Stimulated activated CD8-positive, alpha-beta memory T cell treated with anti-CD3 and anti-CD28 coated beads, Interleukin-2, amount 100 ng/mL, for 48 hours (primary cell): Measurements from ENCODE around the gene LGALS9.
"Not testable (repeated sequence)": the region's sequence is repeated elsewhere in the genome, so short reads cannot be mapped to it uniquely, and the experiment has no call there.

Experiments used
- DNase-seq, 2 donors: peaks; one replicate each; pipeline ENCODE4 v3.0.0-alpha.2; 2020; ENCODE audit warnings: low read depth in 2 of 2

Gene LGALS9

GRCh38 chr17:27654136-27654535 lies 23.1 kb downstream of the LGALS9 start:
- no peak for DNase-seq

GRCh38 chr17:27654654-27655524 lies 23.9 kb downstream of the LGALS9 start:
- peak; percentile 65 to 72 for DNase-seq

- DNase-seq, result not testable (repeated sequence)
Observed at GRCh38 chr17:27655525-27656111, 24.6 kb downstream of the LGALS9 start.

- DNase-seq, result not testable (repeated sequence)
Observed at GRCh38 chr17:27656620-27657019, 25.6 kb downstream of the LGALS9 start.

DNA sequence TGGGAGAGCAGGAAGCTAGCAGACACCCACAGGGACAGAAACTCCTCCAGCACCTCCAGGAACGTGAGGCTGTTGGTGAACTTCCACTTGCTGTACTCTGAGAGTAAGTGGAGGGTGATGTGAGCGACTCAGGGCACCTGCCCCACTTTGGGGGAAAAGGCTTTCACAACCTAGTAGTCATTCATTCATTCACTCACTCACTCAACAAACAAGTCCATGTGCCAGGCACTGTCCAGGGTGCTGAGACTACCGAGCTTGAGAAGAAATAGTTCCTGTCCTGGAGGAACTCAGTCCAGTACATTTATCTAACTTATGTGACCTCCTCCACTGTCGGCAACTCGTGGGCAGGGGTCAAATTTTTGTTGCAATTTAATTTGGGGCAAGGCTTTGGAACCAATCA lies 26.6 kb downstream of the LGALS9 start:
- DNase-seq, result no peak

DNA sequence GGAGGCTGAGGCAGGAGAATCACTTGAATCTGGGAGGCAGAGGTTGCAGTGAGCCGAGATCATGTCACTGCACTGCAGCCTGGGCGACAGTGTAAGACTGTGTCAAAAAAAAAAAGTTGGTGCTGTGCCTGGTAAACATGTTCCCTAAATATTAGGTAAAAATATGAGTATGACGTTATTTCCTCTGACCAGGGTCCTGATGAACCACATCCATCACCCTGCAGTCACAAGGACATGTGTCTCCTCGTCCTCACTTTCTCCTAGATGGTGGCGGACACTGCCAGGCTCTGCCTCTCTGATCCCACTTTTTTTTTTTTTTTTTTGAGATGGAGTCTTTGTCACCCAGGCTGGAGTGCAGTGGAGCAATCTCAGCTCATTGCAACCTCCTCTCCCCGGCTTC lies 28.7 kb downstream of the LGALS9 start:
- DNase-seq, result no peak

DNA sequence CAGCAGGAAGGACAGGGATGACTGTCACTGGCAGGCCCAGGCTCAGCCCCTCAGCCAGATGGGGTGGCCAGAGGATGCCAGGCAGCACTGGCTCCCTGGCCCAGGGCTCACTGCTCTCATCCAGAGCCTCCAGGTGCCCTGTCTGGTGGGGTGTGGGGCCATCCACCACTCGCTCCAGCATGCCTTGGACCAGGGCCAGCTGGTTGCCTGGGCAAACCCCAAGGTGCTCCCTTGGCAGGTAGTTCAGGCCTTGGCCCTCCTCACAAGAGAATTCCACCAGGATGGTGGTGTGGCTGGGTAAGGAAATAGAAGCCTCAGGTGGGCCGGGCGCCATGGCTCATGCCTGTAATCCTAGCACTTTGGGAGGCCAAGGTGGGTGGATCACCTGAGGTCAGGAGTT lies 29.4 kb downstream of the LGALS9 start:
- no peak for DNase-seq

- DNase-seq, result no peak
Observed at GRCh38 chr17:27663936-27664605, 33.1 kb downstream of the LGALS9 start.

GRCh38 chr17:27664606-27664965 lies 33.6 kb downstream of the LGALS9 start:
- no peak for DNase-seq

GRCh38 chr17:27665549-27665948 lies 34.6 kb downstream of the LGALS9 start:
- no peak for DNase-seq

GRCh38 chr17:27666270-27666669 lies 35.3 kb downstream of the LGALS9 start:
- not testable (repeated sequence) for DNase-seq

DNA sequence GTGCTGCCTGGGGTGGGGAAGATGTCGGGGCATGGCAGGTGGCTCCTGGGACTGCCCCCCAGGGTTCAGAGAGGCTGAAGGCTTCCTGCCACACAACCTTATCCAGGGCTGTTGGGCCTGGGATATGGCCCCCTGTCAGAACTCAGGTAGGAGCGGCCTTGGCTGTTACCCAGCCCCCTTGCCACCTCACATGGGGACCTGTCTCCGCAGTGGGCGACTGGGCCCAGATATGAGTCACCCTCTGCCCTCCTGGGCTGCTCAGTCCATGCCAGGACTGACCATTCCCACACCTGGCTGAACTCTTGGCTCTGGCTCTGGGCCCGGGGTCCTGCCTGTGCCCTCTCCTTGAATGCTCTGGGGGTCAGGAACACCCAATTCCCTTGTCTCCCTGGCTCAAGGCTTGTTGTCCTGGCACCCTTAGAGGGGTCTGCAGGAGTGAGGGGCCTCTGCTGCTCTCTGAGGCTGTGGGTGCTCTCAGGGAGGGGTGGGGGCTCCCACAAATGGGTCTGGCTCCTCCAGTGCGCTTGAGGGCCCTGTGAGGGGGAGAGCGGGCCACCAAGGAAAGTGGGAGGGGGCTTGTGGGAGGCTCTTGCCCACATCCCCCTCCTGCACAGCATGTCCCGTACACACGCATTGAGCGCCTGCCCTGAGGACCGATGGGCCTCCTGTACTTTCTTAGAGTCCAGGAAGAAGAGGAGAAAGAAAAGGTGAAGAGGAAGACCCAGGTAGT lies 36.0 kb downstream of the LGALS9 start:
- DNase-seq, result no peak

- DNase-seq, result no peak
Observed at GRCh38 chr17:27667656-27668487, 36.9 kb downstream of the LGALS9 start.

DNA sequence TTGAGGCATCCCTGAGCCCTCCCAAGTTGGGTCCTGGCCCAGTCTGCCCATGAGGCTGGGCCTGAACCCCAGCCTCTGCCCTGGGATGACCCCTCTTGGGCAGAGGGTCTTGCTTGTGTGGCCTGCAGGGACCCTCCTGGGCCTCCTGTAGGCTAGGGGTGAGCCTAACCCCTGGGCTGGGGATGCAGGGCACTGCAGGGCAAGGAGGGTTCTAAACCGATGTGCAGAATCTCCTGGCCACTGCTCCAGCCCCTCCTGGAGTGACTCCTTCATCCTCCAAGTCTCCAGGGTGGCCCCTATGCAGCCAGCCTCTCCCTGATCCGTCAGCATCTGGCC lies 37.5 kb downstream of the LGALS9 start:
- no peak for DNase-seq

DNA sequence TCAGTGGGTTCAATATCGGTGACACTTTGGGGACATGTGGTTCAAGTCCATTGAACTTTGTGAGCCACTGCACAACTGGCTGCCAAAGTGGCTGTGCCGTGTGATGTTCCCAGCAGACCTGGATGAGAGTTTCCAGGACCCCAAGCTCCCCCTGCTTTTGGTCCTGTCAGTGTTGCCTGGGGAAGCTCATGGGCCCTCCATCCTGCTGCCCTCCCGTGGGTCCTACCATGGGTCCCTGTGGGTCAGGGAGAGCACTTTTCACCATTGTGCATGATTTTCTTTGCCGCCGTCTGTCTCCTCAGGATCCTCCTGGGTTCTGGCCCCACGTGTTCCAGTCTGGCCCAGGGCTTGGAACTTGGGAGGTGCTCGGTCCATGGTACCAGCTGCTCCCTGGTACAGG lies 38.1 kb downstream of the LGALS9 start:
- DNase-seq, result no peak

DNA sequence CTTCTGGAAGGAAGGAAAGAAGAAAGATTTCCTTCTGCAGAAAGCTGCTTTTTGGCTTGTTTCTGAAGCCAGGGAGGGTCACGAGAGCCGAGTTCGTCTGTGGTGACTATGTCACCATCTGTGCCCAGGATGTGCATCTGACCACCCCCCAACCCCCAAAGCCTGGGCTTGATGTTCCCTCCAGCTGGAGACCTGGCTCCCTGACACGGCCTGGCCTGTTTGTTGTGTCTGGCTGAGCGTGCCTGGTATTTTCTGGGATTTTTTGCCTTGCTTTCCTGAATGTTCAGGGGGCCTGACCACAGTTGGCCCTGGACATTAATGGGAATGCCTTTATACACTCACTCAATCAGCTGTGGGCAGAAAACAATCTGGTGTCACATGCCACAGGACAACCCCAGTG lies 38.9 kb downstream of the LGALS9 start:
- DNase-seq, result no peak

GRCh38 chr17:27670791-27671590 lies 40.0 kb downstream of the LGALS9 start:
- no peak for DNase-seq

GRCh38 chr17:27671591-27671910 lies 40.6 kb downstream of the LGALS9 start:
- DNase-seq, result no peak

GRCh38 chr17:27671977-27672480 lies 41.0 kb downstream of the LGALS9 start:
- DNase-seq, result not testable (repeated sequence)

DNA sequence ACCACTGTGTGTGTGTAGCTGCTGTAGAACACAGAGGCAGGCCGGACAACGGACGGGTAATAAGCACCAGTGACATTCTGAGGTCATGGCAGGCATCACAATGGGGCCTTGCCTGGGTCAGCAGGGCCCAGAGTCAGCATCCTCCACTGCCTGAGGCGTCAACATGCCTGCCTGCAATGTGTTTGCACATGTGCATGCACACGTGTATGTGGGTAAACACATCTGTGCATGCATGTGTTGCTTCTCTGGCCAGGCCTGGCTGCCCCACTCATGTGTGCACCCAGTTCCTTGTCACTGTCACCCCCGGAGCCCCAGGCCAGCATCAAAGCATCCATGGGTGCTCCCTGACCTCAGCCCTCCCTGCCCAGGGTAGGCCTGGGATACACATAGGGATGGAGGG lies 43.3 kb downstream of the LGALS9 start:
- DNase-seq, result no peak

DNA sequence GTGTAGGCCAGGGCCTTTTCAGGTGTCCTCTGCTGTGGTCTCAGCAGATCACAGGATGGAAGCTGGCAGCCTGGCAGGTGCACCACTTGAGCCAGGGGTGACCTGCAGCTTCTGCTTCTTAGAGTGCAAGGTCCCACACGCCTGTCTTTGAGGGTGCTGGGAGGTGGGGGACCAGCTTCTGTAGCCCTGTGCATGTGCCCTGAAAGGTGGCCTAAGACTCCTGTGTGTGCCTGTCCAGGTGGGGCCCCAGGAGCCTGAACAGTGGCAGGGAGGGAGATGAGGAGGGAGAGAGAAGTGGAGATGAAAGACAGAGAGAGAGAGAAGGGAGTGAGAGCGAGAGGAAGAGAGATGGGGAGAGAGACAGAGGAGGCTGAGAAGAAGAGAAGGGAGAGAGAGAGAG lies 46.2 kb downstream of the LGALS9 start:
- DNase-seq, result no peak
